Measurements from ENCODE around the gene NPIPB6. TPM values are rescaled to one million over a fixed set of nuclear protein-coding genes. Genes with fewer than 3 reads are reported as not detected.

NPIPB6 gene
- total and polyA plus RNA-seq, 10 donors: 0.36 to 12.5 (median 1.2) TPM; not detected in 1

DNA sequence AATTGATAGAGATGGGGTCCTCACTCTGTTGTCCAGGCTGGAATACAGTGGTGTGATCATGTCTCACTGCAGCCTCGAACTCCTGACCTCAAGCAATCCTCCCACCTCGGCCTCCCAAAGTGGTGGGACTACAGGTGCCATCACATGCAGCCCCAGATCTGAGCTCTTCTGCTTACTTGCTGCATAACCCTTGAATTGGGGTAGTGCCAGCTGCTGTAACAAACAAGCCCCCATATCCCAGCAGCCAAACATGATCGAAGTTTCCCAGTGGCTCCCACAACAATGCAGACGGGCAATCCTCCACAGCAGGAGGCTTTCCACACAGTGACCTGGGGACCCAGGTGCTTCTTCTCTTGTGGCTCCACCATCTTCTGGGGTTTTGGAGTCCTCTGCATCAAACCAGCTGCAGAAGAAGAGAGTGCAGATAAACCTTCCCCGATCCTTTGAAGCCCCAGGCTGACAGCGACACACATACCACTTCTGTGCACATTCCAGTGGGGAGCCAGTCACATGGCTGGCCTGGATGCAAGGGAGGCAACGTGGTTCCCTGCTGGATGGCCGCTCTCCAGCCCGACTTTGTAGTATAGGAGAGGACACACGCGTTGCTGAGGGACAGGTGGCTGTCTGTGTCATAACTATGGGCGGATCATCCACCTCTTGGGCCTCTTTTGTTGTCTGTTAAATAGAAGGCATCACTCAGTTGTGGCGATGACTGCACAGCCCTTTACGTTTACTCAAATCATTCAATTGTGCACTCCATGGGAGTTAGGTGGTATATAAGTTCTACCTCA lies 54.3 kb downstream of the NPIPB6 start:
- no peak for DNase-seq
- Histone ChIP-seq H3K27ac (peak overlapping the region in 6 of 8 donors; percentile 26 to 88 (median 70)), H3K4me1 (peaks cover 0 to 42% (median 17%) of the 10 kb centered on the region in 6 donors), H3K4me3 (no peak overlapping the region), H3K9me3 (no peaks in the 10 kb centered on the region), H3K27me3 (replicated peaks in 1 of 7) (no peaks in the 10 kb centered on the region), H3K36me3 (no peaks in the 10 kb centered on the region)
- intact Hi-C loops (cut with DNase I; ENCODE audit: low total_unique reads): no loop called here
- WGBS, 5 donors: 81 to 91% (median 90%) methylated on average over 12 to 14 of the region's 14 CpGs
- TF ChIP-seq, protein P1, sequence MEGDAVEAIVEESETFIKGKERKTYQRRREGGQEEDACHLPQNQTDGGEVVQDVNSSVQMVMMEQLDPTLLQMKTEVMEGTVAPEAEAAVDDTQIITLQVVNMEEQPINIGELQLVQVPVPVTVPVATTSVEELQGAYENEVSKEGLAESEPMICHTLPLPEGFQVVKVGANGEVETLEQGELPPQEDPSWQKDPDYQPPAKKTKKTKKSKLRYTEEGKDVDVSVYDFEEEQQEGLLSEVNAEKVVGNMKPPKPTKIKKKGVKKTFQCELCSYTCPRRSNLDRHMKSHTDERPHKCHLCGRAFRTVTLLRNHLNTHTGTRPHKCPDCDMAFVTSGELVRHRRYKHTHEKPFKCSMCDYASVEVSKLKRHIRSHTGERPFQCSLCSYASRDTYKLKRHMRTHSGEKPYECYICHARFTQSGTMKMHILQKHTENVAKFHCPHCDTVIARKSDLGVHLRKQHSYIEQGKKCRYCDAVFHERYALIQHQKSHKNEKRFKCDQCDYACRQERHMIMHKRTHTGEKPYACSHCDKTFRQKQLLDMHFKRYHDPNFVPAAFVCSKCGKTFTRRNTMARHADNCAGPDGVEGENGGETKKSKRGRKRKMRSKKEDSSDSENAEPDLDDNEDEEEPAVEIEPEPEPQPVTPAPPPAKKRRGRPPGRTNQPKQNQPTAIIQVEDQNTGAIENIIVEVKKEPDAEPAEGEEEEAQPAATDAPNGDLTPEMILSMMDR (IDR thresholded peaks at IDR 0.05 in 8 of 11, conservative IDR thresholded peaks at IDR 0.05 in 3 of 11): no peak
- TF ChIP-seq POLR2AphosphoS5 (IDR thresholded peaks at IDR 0.05) (no peak), POLR2A (IDR thresholded peaks at IDR 0.05) (no peak)

- Histone ChIP-seq H3K27ac (no peak overlapping the region), H3K9me3 (no peaks in the 10 kb centered on the region), H3K4me1 (peaks cover 0 to 40% (median 17%) of the 10 kb centered on the region in 6 donors), H3K36me3 (no peaks in the 10 kb centered on the region), H3K27me3 (replicated peaks in 1 of 7) (no peaks in the 10 kb centered on the region), H3K4me3 (no peak overlapping the region)
- DNase-seq: no peak
- WGBS, 5 donors: 90 to 98% (median 93%) methylated on average over 5 of the region's 5 CpGs
- TF ChIP-seq POLR2A (IDR thresholded peaks at IDR 0.05) (no peak), POLR2AphosphoS5 (IDR thresholded peaks at IDR 0.05) (no peak)
- TF ChIP-seq, protein P1 (IDR thresholded peaks at IDR 0.05 in 8 of 11, conservative IDR thresholded peaks at IDR 0.05 in 3 of 11): no peak
- intact Hi-C loops (cut with DNase I; ENCODE audit: low total_unique reads): no loop called here
Measured at GRCh38 chr16:28307936-28308335, 55.4 kb downstream of the NPIPB6 start.

- Histone ChIP-seq H3K27me3 (replicated peaks in 1 of 7) (no peaks in the 10 kb centered on the region), H3K4me3 (no peak overlapping the region), H3K36me3 (no peaks in the 10 kb centered on the region), H3K9me3 (no peaks in the 10 kb centered on the region), H3K4me1 (peaks cover 0 to 3% (median 0%) of the 10 kb centered on the region in 6 donors), H3K27ac (no peak overlapping the region)
- 65 to 83% (median 80%) methylated on average over 8 of the region's 8 CpGs for WGBS, 5 donors
- DNase-seq: no peak
- TF ChIP-seq POLR2A (IDR thresholded peaks at IDR 0.05) (no peak), POLR2AphosphoS5 (IDR thresholded peaks at IDR 0.05) (no peak)
- TF ChIP-seq, protein P1 (IDR thresholded peaks at IDR 0.05 in 8 of 11, conservative IDR thresholded peaks at IDR 0.05 in 3 of 11): no peak
- intact Hi-C loops (cut with DNase I; ENCODE audit: low total_unique reads): no loop called here
Measured at GRCh38 chr16:28304214-28304613, 59.1 kb downstream of the NPIPB6 start.

DNA sequence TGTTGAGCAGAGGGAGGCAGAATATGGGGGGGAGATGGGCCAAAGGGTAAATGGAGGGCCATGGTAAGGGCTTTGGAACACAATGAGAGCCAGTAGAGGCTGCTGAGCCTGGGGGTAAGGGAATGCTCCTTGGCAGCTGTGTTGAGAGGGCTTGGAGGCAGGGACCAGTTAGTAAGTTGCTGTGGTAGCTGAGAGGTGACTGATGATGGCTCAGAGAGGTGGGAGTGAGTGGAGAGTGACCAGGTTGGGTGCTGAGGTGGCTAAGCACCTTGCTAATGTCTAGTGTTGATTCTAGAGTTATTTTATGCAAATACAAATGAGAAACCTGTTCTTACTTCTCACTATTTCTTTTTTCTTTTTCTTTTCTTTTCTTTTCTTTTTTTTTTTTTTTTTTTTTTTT lies 60.2 kb downstream of the NPIPB6 start:
- Histone ChIP-seq H3K4me1 (peaks cover 0 to under 1% (median 0%) of the 10 kb centered on the region in 6 donors), H3K36me3 (no peaks in the 10 kb centered on the region), H3K9me3 (no peaks in the 10 kb centered on the region), H3K27me3 (replicated peaks in 1 of 7) (no peaks in the 10 kb centered on the region), H3K27ac (no peak overlapping the region), H3K4me3 (no peak overlapping the region)
- no peak for DNase-seq
- TF ChIP-seq POLR2AphosphoS5 (IDR thresholded peaks at IDR 0.05) (no peak), POLR2A (IDR thresholded peaks at IDR 0.05) (no peak)
- TF ChIP-seq, protein P1 (IDR thresholded peaks at IDR 0.05 in 8 of 11, conservative IDR thresholded peaks at IDR 0.05 in 3 of 11): no peak
- intact Hi-C loops (cut with DNase I; ENCODE audit: low total_unique reads): no loop called here

All from spleen (tissue), 11 donors.